OCI-LY1 (cell line): ENCODE measurements around the gene LSAMP.

ENCODE experiments used
- CTCF ChIP-seq: fragments of 200-600 bp; sonication (generic), shearing (Covaris generic); IDR thresholded peaks from 2 replicates; pipeline ENCODE4 v1.5.1; 2017; ENCODE audit warnings: mild to moderate bottlenecking, antibody characterized with exemption, low read length, moderate library complexity, mixed read lengths
- EZH2 ChIP-seq: fragments of 200-600 bp; sonication (generic), shearing (Covaris generic); IDR thresholded peaks from 2 replicates; pipeline ENCODE4 v1.8.0; 2017; ENCODE audit warnings: borderline replicate concordance, mixed run types, mild to moderate bottlenecking, antibody characterized with exemption, low read length, moderate library complexity, mixed read lengths

DNA sequence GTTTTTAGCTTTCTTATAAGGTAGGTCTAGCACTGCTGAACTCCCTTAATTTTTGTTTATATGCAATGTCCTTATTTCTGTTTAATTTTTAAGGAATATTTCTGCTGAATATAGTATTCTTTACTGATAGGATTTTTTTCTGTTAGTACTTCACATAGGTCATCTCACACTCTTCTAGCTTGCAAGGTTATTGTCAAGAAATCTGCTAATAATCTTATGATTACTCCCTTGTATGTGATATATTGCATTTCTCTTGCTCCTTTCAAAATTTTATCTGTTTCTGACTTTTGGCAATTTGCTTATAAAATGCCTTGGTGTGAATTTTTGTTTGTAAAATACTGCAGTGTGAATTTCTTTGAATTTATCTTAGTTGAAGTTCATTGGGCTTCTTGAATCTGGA is 523.6 kb downstream of the LSAMP start:
- TF ChIP-seq EZH2 = no peak
- no peak for TF ChIP-seq CTCF
